MM.1S (cell line): ENCODE measurements around the gene BCAS3.

ENCODE experiments used
- CTCF ChIP-seq: fragments of 300-600 bp; sonication (generic); IDR thresholded peaks from 2 replicates; pipeline ENCODE4 v1.5.1; 2016; ENCODE audit warnings: antibody characterized with exemption, low read length, mixed read lengths
- EZH2 ChIP-seq: fragments of 300-600 bp; sonication (generic); optimal IDR thresholded peaks from 2 replicates; pipeline ENCODE3; 2017; ENCODE audit warnings: low read depth, mild to moderate bottlenecking, antibody characterized with exemption, low read length, mixed read lengths

DNA sequence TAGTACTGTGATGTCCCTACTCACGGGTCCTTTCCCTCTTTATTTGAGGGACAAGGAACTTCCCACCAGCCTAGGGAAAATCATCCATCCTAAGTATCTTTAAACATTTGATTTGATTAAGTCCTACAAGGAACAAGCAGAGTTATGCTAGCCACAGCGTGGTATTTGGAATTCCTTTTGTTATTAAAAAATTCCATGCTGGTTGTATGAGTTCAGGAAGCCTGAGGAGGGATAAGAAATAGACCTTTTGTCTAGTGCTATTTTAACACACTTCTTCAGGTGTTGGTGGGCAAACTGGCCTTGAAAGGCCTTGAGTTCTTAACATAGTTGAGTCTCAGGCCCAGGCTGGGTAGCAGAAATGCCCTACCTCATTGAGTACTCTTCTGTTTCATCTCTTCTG is 616.6 kb downstream of the BCAS3 start:
- TF ChIP-seq CTCF (no peak), EZH2 (no peak)
